HG03378 (cell line): Measurements from ENCODE around the gene ANKRD42.
"Not testable (repeated sequence)": the region's sequence is repeated elsewhere in the genome, so short reads cannot be mapped to it uniquely, and the experiment has no call there.

ENCODE experiments used
- ATAC-seq: cut with Tn5 transposase; IDR thresholded peaks from one replicate; pipeline ENCODE4 v1.9.1; 2021; ENCODE audit warnings: mild to moderate bottlenecking, moderate library complexity; ENCODE audit not compliant: unreplicated experiment

The ANKRD42 gene

DNA sequence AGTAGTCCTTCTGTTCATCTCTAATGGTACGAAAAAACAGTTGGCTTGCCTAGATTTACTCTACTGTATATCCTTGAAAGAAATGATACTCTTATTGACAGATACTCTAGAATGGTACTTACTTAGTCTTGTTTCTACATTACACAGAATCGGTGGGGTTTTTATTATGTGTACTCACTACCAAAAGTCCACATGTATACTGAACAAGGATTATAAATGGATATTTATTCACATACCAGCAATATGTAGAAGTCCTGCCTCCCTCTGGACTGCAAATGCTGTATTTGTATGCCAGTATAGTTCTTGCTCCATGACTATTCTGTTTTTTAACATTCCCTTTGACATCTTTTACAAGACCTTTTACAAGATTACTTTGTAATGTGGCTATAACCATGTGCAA lies 22.6 kb upstream of the ANKRD42 start:
- ATAC-seq, result no peak

GRCh38 chr11:83172551-83172950 lies 21.0 kb upstream of the ANKRD42 start:
- no peak for ATAC-seq

GRCh38 chr11:83174008-83174407 lies 19.5 kb upstream of the ANKRD42 start:
- no peak for ATAC-seq

DNA sequence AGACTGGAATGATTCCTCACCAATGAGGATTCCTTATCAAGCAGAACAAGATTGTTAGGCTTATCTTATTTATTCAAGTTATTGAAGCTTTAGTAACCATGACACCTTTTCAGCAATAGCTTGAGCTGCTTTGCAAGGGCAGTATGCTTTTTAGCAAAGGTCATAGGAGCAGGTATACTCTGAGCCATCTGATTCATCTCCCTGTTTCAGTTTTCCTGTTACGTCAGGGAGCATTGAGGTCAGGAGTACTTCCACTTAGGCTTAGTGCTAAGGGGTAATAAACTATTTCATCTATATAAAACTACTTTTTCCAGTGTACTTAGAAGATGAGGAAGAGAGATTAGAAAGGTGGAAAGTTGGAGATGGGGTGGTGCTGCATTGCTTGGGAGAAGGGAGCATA lies 17.7 kb upstream of the ANKRD42 start:
- ATAC-seq, result no peak

DNA sequence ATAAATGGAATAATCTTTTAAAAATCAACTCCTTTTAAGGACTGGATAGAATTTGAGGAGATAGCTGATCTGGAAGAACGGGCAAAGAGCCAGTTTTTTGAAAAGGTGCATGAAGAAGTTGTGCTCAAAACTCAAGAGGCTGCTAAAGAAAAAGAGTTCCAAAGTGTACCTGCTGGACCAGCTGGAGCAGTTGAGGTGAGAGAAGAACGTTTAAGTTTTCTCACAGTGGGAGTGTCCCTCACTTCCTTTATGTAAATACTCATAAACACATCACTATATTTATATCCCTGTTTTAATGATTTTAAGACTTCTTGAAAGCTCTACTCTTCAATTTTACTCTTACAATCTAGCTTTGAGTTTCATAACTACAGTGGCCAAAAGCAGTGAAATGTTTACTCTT lies 11.7 kb upstream of the ANKRD42 start:
- no peak for ATAC-seq

DNA sequence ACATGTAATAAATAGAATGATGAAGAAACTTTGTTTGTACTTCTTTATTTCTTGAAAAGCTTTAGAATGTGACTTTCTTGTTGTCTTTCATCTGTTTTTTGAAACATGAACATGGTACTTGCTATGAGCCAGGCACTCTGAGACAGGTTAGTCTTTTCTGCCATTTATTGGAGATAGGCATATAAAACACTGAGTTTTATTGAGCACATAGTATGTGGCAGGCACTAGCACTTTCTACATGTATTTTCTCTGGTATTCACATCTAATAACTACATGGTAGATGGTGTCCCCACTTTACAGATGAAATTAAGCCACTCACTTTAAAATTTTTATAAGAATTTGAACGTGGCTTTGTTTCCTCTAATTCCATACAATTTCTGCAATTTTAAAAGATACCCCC lies 7.7 kb upstream of the ANKRD42 start:
- no peak for ATAC-seq

DNA sequence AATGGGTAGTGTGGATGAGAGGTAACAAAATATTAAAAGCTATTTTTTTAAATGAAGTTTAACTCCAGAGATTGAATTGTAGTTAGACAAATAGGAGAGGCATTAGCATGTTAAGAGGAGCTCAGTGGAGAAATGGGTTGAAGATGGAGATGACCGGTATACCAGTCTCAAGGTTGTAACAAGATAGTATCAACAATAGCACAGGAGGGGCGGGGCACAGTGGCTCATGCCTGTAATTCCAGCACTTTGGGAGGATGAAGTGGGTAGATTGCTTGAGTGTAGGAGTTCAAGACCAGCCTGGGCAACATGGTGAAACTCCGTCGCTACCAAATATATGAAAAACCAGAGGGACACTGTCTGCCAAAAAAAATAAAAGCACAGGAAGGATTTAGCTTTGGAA lies 6.0 kb upstream of the ANKRD42 start:
- ATAC-seq, result no peak

- no peak for ATAC-seq
These were observed 2.0 kb upstream of the ANKRD42 start for GRCh38 chr11:83191491-83191890.

GRCh38 chr11:83191986-83192385 lies 1.5 kb upstream of the ANKRD42 start:
- ATAC-seq, result no peak

DNA sequence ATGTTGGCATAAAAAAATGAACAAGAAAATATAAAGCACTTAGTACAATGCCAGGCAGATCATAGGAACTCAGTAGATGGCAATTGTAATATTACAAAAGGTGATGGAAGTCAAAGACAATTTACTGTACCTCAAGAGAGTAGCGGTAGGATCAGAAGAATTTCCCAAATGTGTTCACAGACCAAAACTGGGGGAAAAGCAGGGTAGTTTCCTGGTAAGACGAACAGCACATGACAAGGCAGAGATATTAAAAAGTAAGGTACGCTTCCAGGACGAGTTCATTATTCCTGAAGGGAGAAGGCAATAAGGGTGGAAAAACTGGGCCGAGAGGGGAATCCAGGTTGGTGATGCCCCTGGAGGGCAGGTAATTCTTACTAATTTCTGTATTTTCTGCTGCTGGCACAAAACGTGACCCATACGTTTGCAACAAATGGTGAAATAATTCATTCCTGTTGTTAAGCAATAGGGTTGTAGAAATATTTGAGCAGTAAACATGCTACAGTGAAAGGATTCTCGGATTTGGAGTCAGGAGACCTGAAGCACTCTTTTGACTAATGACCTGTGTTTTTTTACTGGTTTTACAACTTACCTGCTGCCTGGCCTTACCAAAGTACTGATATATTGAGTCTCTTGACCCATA lies 786 bp upstream of the ANKRD42 start:
- no peak for ATAC-seq

GRCh38 chr11:83194281-83195142 lies 1.0 kb downstream of the ANKRD42 start:
- peak; percentile 48 for ATAC-seq

GRCh38 chr11:83195143-83195466 lies 1.6 kb downstream of the ANKRD42 start:
- ATAC-seq, result no peak

DNA sequence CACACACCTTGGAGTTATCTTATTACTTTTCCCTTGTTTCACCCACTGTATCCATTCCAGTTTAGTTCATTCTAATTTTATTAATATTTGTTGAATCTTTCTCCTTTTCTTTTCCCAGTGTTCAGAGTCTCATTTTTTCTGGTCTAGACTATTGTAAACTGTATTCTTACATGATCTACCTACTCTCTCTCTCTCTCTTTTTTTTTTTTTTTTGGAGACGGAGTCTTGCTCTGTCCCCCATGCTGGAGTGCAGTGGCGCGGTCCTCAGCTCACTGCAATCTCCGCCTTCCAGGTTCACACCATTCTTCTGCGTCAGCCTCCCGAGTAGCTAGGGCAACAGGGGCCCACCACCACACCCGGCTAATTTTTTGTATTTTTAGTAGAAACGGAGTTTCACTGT lies 2.1 kb downstream of the ANKRD42 start:
- no peak for ATAC-seq

DNA sequence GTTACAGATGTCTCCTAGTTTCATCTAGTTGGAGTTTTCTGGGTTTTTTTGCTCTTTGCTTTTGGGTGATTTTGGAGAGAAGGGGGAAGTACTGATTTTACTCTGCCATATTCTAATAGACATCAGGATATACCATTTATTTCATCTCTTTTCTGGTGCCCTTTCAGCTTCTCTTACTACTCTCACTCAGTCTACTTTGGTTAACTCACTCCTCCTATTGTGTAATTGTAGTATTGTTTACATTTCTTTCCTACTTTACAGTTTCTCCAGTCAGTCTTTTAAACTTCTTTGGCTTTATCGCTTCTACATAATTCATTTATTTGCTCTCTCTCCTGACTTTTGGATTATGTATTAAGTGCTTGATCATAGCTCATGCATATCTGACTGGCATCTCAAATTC lies 6.5 kb downstream of the ANKRD42 start:
- no peak for ATAC-seq

- no peak for ATAC-seq
These were observed 12.2 kb downstream of the ANKRD42 start for GRCh38 chr11:83205608-83206185.

GRCh38 chr11:83206221-83206620 lies 12.7 kb downstream of the ANKRD42 start:
- no peak for ATAC-seq

DNA sequence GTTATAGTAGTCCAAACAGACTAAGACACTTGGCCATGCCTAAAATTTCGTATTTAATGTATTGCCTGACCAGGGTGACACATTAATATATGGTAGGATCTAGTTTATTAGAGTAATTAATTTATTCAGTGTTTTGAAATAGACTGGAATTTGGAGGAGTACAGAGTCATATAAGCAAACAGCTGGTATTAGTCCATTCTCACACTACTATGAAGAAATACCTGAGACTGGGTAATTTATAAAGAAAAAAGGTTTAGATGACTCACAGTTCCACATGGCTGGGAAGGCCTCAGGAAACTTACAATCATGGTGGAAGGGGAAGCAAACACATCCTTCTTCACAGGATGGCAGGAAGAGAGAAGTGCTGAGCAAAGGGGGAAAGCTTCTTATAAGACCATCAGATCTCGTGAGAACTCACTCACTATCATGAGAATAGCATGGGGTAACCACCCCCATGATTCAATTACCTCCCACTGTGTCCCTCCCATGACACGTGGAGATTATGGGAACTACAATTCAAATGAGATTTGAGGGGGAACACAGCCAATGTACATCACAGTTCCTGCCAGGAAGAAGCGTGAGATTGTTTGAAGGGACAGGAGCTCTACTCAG lies 13.4 kb downstream of the ANKRD42 start:
- not testable (repeated sequence) for ATAC-seq

GRCh38 chr11:83219095-83219494 lies 25.6 kb downstream of the ANKRD42 start:
- no peak for ATAC-seq

GRCh38 chr11:83220260-83220659 lies 26.7 kb downstream of the ANKRD42 start:
- ATAC-seq, result no peak

DNA sequence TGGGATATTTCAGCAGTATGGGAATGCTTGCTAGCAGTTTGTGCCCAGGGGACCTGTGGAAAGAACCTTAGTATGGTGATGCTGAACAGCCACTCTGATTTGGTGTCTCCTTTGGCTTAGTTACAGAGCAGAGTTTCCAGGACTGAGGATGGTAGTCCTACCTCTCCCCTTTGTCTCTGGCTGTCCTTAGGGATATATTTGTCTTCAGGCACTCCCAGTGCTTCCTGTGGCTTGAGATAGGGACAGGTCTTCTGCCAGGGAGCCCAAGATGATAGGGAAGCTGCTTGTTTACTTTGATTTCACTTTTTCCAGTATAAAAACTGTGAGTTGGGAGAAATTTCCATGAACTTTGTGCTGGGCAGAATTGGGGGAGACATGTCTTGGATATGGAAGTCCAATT lies 28.2 kb downstream of the ANKRD42 start:
- no peak for ATAC-seq

- no peak for ATAC-seq
These were observed 29.0 kb downstream of the ANKRD42 start for GRCh38 chr11:83222499-83222898.

DNA sequence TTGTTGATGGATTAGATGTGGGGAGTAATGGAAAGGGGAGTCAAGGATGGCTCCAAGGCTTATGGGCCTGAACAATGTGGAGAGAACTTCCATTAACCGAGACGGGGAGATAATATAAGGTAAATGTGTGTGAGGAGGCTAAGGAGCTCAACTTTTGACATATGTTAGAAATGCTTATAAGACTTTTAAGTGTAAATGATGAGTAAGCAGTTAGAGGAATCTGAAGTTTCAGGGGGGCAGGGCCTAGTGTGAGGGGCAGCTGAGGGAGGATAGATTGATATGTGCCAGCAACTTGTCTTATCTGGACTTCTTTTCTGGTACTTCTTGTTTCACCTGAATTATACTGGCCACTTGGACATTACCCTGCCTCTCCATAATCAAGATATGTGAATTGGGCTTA lies 29.9 kb downstream of the ANKRD42 start:
- ATAC-seq, result no peak
